Kidney (tissue), 14 donors: ENCODE data around the gene CCDC116. TPM values are rescaled to one million over a fixed set of nuclear protein-coding genes. Genes with fewer than 3 reads are reported as not detected.
A peak's percentile ranks its signal among the peaks of the same experiment; 100 is the strongest.

Experiments used
- DNase-seq, 5 donors: peaks; one replicate each; pipeline ENCODE4 v3.0.0-alpha.2; 2013 to 2020
- FAIRE-seq: peaks from 2 replicates; lab custom pipeline; 2012; peaks lifted over from hg19 to GRCh38; lab: Jason Lieb, UNC
- H3K27ac ChIP-seq, 2 donors: one replicate each; pipeline ENCODE4 v1.7.0; 2013; ENCODE audit warnings: low read depth in 2 of 2, low read length in 2 of 2, inconsistent platforms in 1 of 2
- H3K27me3 ChIP-seq: one replicate; pipeline ENCODE4 v1.7.1; 2013; ENCODE audit warnings: low read length, inconsistent platforms; ENCODE audit not compliant: control insufficient read depth, insufficient read depth
- H3K36me3 ChIP-seq, 3 donors: one replicate each; pipeline versions ENCODE4 v1.7.0 to v1.7.1; 2013; ENCODE audit warnings: low read length in 3 of 3, control low read depth in 1 of 3, inconsistent platforms in 1 of 3; ENCODE audit not compliant: insufficient read depth in 3 of 3, control insufficient read depth in 2 of 3
- H3K4me1 ChIP-seq, 3 donors: one replicate each; pipeline versions ENCODE4 v1.7.0 to v1.7.1; 2013; ENCODE audit warnings: low read length in 3 of 3, inconsistent platforms in 1 of 3, low read depth in 1 of 3; ENCODE audit not compliant: control insufficient read depth in 2 of 3, insufficient read depth in 2 of 3
- H3K4me3 ChIP-seq, 3 donors: one replicate each; pipeline versions ENCODE4 v1.7.0 to v1.8.1; 2013; ENCODE audit warnings: low read length in 3 of 3, control low read depth in 1 of 3, inconsistent platforms in 1 of 3
- H3K9ac ChIP-seq, 3 donors: one replicate each; pipeline versions ENCODE4 v1.7.0 to v1.7.1; 2013; ENCODE audit warnings: low read length in 3 of 3, control low read depth in 1 of 3, inconsistent platforms in 1 of 3
- H3K9me3 ChIP-seq, 3 donors: one replicate each; pipeline versions ENCODE4 v1.7.0 to v1.7.1; 2013; ENCODE audit warnings: low read length in 3 of 3, control low read depth in 1 of 3, inconsistent platforms in 1 of 3; ENCODE audit not compliant: control insufficient read depth in 2 of 3, insufficient read depth in 1 of 3
- intact Hi-C: fragments of 100-400 bp; cut with DNase I; formaldehyde crosslinking; loops from one replicate; pipeline ENCODE4 v1.11.1; 2022
- polyA plus RNA-seq: library from polyadenylated mRNA; stranded (reverse); fragments of 350-450 nt; fragmentation: Illumina TruSeq; extraction: RNeasy Lipid Tissue Mini Kit (QIAGEN cat#74804); gene quantifications from one replicate; pipeline ENCODE4 v1.2.3, GENCODE V29; 2014; ENCODE audit warnings: low read depth, low replicate concordance; ENCODE audit not compliant: insufficient read depth
- total RNA-seq: library from RNA; stranded (reverse); fragmentation: NEBNext Ultra II Directional; extraction: Animal tissue kit (Norgen Biotek cat#: 25700); gene quantifications from one replicate; pipeline ENCODE4 v1.2.1, GENCODE V29; 2021
- TF ChIP-seq, protein P1 (sequence below): IDR thresholded peaks from 3 replicates; pipeline ENCODE4 v1.5.1; 2012; ENCODE audit warnings: mild to moderate bottlenecking, moderate library complexity, borderline replicate concordance; ENCODE audit not compliant: insufficient read depth; ENCODE audit errors: extremely low read depth
- donor health status: control.
- donor health status: control.
- donor health status: control.
- donor health status: control.
- donor health status: control.
- donor health status: DM: yes; HTN: yes; CAD: no.
- donor health status: Normal renal cell carcinoma (clear cell type).

The CCDC116 gene
- total and polyA plus RNA-seq, 2 donors from 2014 or later = 0.22 TPM

DNA sequence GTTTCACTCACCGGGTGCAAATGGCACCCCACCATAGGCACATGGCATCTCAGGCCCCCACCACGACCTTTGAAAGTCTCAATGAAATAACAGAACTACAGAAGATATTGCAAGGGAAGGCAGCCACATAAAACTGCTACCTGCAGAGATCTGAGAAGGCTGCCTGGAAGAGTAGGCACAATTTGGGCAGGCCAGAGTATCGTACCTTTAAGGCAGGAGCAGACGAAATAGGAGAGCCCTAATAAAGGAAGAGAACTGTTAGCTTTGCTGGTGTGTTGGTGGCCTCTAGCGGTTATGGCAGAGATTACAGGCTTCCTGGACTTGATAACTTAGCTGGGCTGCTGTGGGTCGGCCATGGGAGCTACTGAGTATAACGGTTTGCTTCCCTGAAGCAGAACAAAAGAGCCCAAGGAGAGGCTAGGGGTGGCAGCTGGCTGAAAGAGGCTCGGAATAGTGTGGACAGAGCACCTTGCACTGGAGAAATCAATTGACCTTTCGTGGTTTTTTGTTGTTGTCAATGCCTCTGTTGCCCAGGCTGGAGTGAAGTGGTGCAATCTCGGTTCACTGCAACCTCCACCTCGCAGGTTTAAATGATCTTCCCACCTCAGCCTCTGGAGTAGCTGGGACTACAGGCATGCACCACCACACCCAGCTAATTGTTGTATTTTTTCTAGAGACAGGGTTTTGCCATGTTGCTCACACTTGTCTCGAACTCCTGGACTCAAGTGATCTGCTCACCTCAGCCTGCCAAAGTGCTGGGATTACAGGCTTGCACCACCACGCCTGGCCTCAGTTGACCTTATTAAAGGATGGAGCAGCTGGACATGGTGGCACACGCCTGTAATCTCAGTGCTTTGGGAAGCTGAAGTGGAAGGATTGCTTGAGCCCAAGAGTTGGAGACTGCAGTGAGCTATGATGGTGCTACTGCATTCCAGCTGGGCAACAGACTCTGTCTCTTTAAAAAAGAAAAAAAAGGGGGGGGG is 14.3 kb downstream of the CCDC116 start:
- H3K27me3 ChIP-seq = no peaks in the 10 kb centered on the region
- H3K27ac ChIP-seq = no peak overlapping the region
- peaks cover 0 to 3% (median 0%) of the 10 kb centered on the region in 3 donors for H3K36me3 ChIP-seq
- TF ChIP-seq, protein P1, sequence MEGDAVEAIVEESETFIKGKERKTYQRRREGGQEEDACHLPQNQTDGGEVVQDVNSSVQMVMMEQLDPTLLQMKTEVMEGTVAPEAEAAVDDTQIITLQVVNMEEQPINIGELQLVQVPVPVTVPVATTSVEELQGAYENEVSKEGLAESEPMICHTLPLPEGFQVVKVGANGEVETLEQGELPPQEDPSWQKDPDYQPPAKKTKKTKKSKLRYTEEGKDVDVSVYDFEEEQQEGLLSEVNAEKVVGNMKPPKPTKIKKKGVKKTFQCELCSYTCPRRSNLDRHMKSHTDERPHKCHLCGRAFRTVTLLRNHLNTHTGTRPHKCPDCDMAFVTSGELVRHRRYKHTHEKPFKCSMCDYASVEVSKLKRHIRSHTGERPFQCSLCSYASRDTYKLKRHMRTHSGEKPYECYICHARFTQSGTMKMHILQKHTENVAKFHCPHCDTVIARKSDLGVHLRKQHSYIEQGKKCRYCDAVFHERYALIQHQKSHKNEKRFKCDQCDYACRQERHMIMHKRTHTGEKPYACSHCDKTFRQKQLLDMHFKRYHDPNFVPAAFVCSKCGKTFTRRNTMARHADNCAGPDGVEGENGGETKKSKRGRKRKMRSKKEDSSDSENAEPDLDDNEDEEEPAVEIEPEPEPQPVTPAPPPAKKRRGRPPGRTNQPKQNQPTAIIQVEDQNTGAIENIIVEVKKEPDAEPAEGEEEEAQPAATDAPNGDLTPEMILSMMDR = peak; percentile 78
- no peak for FAIRE-seq
- no peaks in the 10 kb centered on the region for H3K9me3 ChIP-seq
- intact Hi-C loops = no loop called here
- DNase-seq = peak in 4 of 5 donors; percentile 84 to 94 (median 90)
- no peak overlapping the region for H3K9ac ChIP-seq
- no peak overlapping the region for H3K4me3 ChIP-seq
- H3K4me1 ChIP-seq = peaks cover 0 to 7% (median 7%) of the 10 kb centered on the region in 3 donors

DNA sequence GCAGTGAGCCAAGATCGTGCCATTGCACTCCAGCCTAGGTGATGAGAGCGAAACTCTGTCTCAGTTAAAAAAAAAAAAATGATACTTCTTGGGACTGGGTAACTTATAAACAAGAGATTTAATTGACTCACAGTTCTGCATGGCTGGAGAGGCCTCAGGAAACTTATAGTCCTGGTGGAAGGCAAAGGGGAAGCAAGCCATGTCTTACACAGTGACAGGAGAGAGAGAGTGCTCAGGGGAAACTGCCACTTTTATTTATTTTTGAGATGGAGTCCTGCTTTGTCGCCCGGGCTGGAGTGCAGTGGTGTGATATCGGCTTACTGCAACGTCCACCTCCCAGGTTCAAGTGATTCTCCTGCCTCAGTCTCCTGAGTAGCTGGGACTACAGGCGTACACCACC is 17.7 kb downstream of the CCDC116 start:
- Histone ChIP-seq H3K27me3 (no peaks in the 10 kb centered on the region), H3K9me3 (no peaks in the 10 kb centered on the region), H3K36me3 (peaks cover 0 to 3% (median 0%) of the 10 kb centered on the region in 3 donors), H3K4me3 (no peak overlapping the region), H3K9ac (no peak overlapping the region), H3K27ac (no peak overlapping the region), H3K4me1 (peaks cover 0 to 7% (median 6%) of the 10 kb centered on the region in 3 donors)
- TF ChIP-seq, protein P1 = no peak
- no peak for DNase-seq
- FAIRE-seq = no peak
- intact Hi-C loops = no loop called here

DNA sequence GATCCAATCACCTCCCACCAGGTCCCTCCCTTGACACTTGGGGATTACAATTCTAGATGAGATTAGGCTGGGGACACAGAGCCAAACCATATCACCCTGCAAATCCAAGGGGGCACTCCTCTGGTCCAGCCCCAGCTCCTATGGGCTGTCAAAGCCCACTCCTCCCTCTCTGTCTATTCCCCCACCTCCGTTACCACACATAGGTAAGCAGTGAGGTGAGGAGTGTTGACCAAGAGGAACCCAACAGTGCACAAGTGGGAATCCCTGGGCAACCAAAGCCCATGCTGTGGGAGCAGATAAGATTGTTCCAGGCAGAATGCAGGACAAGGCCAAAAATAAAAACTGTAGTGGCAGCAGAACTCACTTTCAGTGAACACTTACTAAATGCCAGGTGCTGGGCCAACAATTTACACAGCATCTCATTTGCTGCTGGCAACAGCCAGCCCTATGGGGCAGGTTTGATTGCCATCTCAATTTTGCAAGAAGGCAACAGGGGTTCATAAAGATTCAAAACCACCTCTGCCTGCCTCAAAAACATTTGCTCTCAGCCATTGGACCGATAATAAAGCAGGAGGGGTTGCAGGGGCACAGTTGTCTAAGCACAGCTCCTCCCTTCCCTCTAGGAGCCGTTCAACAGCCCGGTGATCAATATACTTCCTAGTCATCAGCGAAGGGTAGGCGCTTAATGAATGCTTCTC is 18.4 kb downstream of the CCDC116 start:
- H3K27ac ChIP-seq = no peak overlapping the region
- TF ChIP-seq, protein P1 = no peak
- H3K9ac ChIP-seq = peak overlapping the region in 1 of 3 donors; percentile 38
- no peak for DNase-seq
- intact Hi-C loops = no loop called here
- no peak for FAIRE-seq
- H3K27me3 ChIP-seq = no peaks in the 10 kb centered on the region
- H3K36me3 ChIP-seq = peaks cover 0 to 3% (median 0%) of the 10 kb centered on the region in 3 donors
- H3K9me3 ChIP-seq = no peaks in the 10 kb centered on the region
- peaks cover 0 to 7% (median 6%) of the 10 kb centered on the region in 3 donors for H3K4me1 ChIP-seq
- H3K4me3 ChIP-seq = peak overlapping the region in 2 of 3 donors; percentile 58 to 68
